ENCODE results near the gene ROBO1. TPM values are rescaled to one million over a fixed set of nuclear protein-coding genes. Genes with fewer than 3 reads are reported as not detected.
A peak's percentile ranks its signal among the peaks of the same experiment; 100 is the strongest.

The ROBO1 gene
- total and polyA plus RNA-seq, 2 donors from 2014 or later, result 2.1 to 22.1 TPM

- peaks cover 2 to 15% (median 3%) of the 10 kb centered on the region in 3 donors for H3K9me3 ChIP-seq (ENCODE audit: control insufficient read depth in 2 of 3, insufficient read depth in 1 of 3, low read length in 3 of 3)
- FAIRE-seq, result no peak
- no peak overlapping the region for H3K4me3 ChIP-seq (ENCODE audit: low read length in 3 of 3)
- TF ChIP-seq, protein P1, sequence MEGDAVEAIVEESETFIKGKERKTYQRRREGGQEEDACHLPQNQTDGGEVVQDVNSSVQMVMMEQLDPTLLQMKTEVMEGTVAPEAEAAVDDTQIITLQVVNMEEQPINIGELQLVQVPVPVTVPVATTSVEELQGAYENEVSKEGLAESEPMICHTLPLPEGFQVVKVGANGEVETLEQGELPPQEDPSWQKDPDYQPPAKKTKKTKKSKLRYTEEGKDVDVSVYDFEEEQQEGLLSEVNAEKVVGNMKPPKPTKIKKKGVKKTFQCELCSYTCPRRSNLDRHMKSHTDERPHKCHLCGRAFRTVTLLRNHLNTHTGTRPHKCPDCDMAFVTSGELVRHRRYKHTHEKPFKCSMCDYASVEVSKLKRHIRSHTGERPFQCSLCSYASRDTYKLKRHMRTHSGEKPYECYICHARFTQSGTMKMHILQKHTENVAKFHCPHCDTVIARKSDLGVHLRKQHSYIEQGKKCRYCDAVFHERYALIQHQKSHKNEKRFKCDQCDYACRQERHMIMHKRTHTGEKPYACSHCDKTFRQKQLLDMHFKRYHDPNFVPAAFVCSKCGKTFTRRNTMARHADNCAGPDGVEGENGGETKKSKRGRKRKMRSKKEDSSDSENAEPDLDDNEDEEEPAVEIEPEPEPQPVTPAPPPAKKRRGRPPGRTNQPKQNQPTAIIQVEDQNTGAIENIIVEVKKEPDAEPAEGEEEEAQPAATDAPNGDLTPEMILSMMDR (IDR thresholded peaks at IDR 0.05; ENCODE audit: borderline replicate concordance, extremely low read depth, insufficient read depth), result no peak
- no peak for DNase-seq
- H3K27me3 ChIP-seq (ENCODE audit: control insufficient read depth, insufficient read depth, low read length), result no peaks in the 10 kb centered on the region
- no peaks in the 10 kb centered on the region for H3K36me3 ChIP-seq (ENCODE audit: control insufficient read depth in 2 of 3, insufficient read depth in 3 of 3, low read length in 3 of 3)
- intact Hi-C loops (cut with DNase I), result no loop called here
- no peak overlapping the region for H3K27ac ChIP-seq (ENCODE audit: low read depth in 2 of 2, low read length in 2 of 2)
- peaks cover 0 to 5% (median 0%) of the 10 kb centered on the region in 3 donors for H3K4me1 ChIP-seq (ENCODE audit: control insufficient read depth in 2 of 3, insufficient read depth in 2 of 3, low read depth in 1 of 3, low read length in 3 of 3)
- no peak overlapping the region for H3K9ac ChIP-seq (ENCODE audit: low read length in 3 of 3)
These were observed 775.4 kb downstream of the ROBO1 start for GRCh38 chr3:78992400-78992799.

DNA sequence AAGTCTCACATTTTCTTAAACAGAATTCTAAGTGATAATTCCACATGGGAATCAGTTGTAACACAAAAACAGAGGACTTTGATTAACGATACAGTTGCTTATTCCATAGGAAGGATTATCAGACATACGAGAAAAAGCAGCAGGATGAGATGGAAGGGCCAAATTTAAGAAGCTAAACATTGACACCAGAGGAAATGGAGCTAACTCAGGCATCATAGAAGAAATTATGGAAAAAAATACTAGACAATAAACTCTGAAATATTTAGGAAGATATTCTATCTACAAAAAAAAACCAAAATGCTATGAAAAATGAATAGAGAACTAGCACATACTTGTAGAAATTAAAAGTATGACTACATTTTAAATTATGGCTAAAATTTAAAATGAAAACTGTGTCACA lies 776.1 kb downstream of the ROBO1 start:
- H3K36me3 ChIP-seq (ENCODE audit: control insufficient read depth in 2 of 3, insufficient read depth in 3 of 3, low read length in 3 of 3), result no peaks in the 10 kb centered on the region
- intact Hi-C loops (cut with DNase I), result no loop called here
- H3K9ac ChIP-seq (ENCODE audit: low read length in 3 of 3), result no peak overlapping the region
- peaks cover 2 to 15% (median 3%) of the 10 kb centered on the region in 3 donors for H3K9me3 ChIP-seq (ENCODE audit: control insufficient read depth in 2 of 3, insufficient read depth in 1 of 3, low read length in 3 of 3)
- H3K27ac ChIP-seq (ENCODE audit: low read depth in 2 of 2, low read length in 2 of 2), result no peak overlapping the region
- TF ChIP-seq, protein P1 (IDR thresholded peaks at IDR 0.05; ENCODE audit: borderline replicate concordance, extremely low read depth, insufficient read depth), result no peak
- no peak overlapping the region for H3K4me3 ChIP-seq (ENCODE audit: low read length in 3 of 3)
- FAIRE-seq, result no peak
- H3K4me1 ChIP-seq (ENCODE audit: control insufficient read depth in 2 of 3, insufficient read depth in 2 of 3, low read depth in 1 of 3, low read length in 3 of 3), result peaks cover 0 to 5% (median 0%) of the 10 kb centered on the region in 3 donors
- no peaks in the 10 kb centered on the region for H3K27me3 ChIP-seq (ENCODE audit: control insufficient read depth, insufficient read depth, low read length)
- no peak for DNase-seq

DNA sequence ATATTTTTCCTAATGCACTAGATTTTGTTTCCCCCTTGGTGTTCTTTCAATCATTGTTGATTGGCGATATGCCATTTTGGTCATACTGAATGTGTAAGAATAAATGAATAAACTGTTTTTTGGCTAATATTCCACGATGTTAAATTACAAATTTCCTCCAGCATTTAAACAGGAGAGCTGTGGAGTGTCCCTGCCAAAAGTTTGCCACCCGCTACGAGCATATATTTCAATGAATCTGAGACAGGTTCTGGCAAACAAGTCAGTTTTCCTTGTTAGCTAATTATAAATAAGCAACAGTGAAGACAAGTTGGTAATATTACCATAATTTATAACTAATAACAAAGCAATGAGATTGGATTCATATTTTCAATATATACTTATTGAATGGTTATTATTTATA lies 777.6 kb downstream of the ROBO1 start:
- H3K9me3 ChIP-seq (ENCODE audit: control insufficient read depth in 2 of 3, insufficient read depth in 1 of 3, low read length in 3 of 3), result peaks cover 2 to 15% (median 3%) of the 10 kb centered on the region in 3 donors
- FAIRE-seq (no peak), DNase-seq (no peak)
- no peak overlapping the region for H3K27ac ChIP-seq (ENCODE audit: low read depth in 2 of 2, low read length in 2 of 2)
- H3K4me3 ChIP-seq (ENCODE audit: low read length in 3 of 3), result no peak overlapping the region
- intact Hi-C loops (cut with DNase I), result no loop called here
- no peaks in the 10 kb centered on the region for H3K36me3 ChIP-seq (ENCODE audit: control insufficient read depth in 2 of 3, insufficient read depth in 3 of 3, low read length in 3 of 3)
- H3K9ac ChIP-seq (ENCODE audit: low read length in 3 of 3), result no peak overlapping the region
- no peaks in the 10 kb centered on the region for H3K27me3 ChIP-seq (ENCODE audit: control insufficient read depth, insufficient read depth, low read length)
- H3K4me1 ChIP-seq (ENCODE audit: control insufficient read depth in 2 of 3, insufficient read depth in 2 of 3, low read depth in 1 of 3, low read length in 3 of 3), result peaks cover 0 to 5% (median 0%) of the 10 kb centered on the region in 3 donors
- TF ChIP-seq, protein P1 (IDR thresholded peaks at IDR 0.05; ENCODE audit: borderline replicate concordance, extremely low read depth, insufficient read depth), result no peak

DNA sequence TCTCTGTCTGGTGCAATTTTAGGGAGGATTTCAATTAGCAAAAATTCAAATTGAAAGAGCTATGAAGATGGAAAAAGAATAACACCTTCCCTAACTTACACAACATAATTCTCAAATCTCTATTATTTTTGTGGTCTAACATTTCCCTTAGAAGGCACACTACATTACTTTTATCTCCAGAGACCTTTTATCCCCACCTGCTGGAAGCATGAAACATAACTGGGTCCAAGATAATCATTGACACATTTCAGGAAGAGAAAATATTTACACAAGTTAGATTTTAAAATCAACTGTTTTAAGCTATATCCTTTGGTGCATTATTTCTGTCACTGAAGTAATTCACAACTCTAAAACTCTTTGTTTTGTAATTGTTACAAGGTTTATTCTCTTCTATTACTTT lies 779.5 kb downstream of the ROBO1 start:
- peaks cover 2 to 15% (median 3%) of the 10 kb centered on the region in 3 donors for H3K9me3 ChIP-seq (ENCODE audit: control insufficient read depth in 2 of 3, insufficient read depth in 1 of 3, low read length in 3 of 3)

More for the DNA sequence above, 779.5 kb downstream of the ROBO1 start:
- no peaks in the 10 kb centered on the region for H3K4me1 ChIP-seq (ENCODE audit: control insufficient read depth in 2 of 3, insufficient read depth in 2 of 3, low read depth in 1 of 3, low read length in 3 of 3)
- H3K4me3 ChIP-seq (ENCODE audit: low read length in 3 of 3), result no peak overlapping the region
- FAIRE-seq, result peak; percentile 27
- no peaks in the 10 kb centered on the region for H3K27me3 ChIP-seq (ENCODE audit: control insufficient read depth, insufficient read depth, low read length)
- no peaks in the 10 kb centered on the region for H3K36me3 ChIP-seq (ENCODE audit: control insufficient read depth in 2 of 3, insufficient read depth in 3 of 3, low read length in 3 of 3)
- intact Hi-C loops (cut with DNase I), result no loop called here
- TF ChIP-seq, protein P1 (IDR thresholded peaks at IDR 0.05; ENCODE audit: borderline replicate concordance, extremely low read depth, insufficient read depth), result no peak
- H3K27ac ChIP-seq (ENCODE audit: low read depth in 2 of 2, low read length in 2 of 2), result no peak overlapping the region
- H3K9ac ChIP-seq (ENCODE audit: low read length in 3 of 3), result no peak overlapping the region
- DNase-seq, result peak in 1 of 5 donors; percentile 38

All from kidney (tissue), 14 donors.